OCI-LY3 (cell line): ENCODE measurements around the gene NRF1.

Experiments used
- EZH2phosphoT487 ChIP-seq: fragments of 200-600 bp; shearing (Covaris generic); IDR thresholded peaks from 2 replicates; pipeline ENCODE4 v1.6.1; 2018; ENCODE audit warnings: antibody characterized with exemption, mixed run types, low read depth
- TF ChIP-seq, protein P1 (sequence below): fragments of 200-600, 300-600 bp; sonication (generic); IDR thresholded peaks from 2 replicates; pipeline ENCODE4 v1.5.1; 2014; ENCODE audit warnings: antibody characterized with exemption, low read length, low read depth

DNA sequence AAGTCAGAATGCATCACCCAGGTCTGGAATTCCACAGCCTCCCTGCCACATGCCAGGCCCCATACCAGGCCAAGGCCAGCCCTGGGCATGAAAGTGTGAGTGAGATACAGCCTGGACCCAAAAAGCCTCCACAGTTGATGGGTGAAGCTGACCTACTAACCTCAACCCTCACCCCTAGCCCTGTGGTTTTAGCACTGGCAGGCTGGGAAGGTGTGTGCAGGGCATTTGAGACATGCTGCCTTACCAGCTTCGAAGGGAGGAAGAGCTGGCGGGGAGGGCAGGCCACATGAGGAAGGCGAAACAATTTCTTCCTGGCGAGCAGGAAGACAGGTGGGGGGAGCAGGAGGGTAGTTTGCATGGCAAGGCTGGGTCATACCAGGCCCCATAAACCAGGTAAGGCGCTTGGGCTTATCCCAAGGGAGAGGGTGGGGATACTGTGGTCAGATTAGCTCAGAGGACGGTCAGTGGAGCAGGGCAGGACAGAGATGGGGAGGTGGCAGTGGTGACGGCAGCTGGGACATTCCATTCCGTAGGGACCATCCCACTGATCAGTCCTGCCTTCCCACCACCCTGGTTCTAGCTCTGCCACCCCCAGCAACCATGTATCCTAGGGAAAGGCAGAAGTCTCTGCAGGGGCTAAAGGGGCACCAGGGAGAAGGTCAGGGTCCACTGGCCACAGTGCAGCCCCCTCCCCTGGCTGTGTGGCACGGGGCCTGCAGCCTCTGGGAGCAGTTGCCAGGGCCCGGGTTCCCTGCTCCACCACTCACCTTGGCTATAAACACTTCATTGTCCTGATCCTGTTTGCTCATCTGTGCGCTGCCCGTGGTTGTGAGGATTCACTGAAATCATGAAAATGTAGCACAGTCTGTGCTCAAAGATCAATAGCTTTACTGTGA is 155.8 kb downstream of the NRF1 start:
- TF ChIP-seq, protein P1, sequence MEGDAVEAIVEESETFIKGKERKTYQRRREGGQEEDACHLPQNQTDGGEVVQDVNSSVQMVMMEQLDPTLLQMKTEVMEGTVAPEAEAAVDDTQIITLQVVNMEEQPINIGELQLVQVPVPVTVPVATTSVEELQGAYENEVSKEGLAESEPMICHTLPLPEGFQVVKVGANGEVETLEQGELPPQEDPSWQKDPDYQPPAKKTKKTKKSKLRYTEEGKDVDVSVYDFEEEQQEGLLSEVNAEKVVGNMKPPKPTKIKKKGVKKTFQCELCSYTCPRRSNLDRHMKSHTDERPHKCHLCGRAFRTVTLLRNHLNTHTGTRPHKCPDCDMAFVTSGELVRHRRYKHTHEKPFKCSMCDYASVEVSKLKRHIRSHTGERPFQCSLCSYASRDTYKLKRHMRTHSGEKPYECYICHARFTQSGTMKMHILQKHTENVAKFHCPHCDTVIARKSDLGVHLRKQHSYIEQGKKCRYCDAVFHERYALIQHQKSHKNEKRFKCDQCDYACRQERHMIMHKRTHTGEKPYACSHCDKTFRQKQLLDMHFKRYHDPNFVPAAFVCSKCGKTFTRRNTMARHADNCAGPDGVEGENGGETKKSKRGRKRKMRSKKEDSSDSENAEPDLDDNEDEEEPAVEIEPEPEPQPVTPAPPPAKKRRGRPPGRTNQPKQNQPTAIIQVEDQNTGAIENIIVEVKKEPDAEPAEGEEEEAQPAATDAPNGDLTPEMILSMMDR, result no peak
- TF ChIP-seq EZH2phosphoT487, result no peak
